GM15510 (cell line): Measurements from ENCODE around the gene GTF2IRD1.

Source experiments
- POLR2A ChIP-seq: IDR thresholded peaks from 3 replicates; pipeline ENCODE4 v1.6.1; 2011; ENCODE audit warnings: borderline replicate concordance; ENCODE audit not compliant: insufficient read length; ENCODE audit errors: extremely low read depth

The GTF2IRD1 gene

DNA sequence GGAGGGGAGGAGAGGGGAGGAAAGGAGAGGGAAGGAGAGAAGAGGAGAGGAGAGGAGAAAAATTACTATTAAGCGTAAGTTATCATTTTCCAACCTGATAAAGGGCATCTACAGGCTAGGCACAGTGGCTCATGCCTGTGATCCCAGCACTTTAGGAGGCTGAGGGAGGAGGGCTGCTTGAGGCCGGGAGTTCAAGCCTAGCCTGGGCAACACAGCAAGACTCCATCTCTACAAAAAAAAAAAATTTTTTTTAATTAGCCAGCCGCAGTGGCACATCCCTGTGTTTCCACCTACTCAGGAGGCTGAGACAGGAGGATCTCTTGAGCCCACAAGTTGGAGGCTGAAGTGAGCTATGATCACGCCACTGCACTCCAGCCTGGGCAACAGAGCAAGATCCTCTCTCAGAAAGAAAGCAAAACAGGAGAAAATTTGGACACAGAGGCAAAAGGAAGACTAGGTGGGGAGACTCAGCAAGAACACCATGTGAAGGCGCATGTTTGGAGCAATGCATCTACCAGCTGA is 168.6 kb downstream of the GTF2IRD1 start:
- no peak for TF ChIP-seq POLR2A

DNA sequence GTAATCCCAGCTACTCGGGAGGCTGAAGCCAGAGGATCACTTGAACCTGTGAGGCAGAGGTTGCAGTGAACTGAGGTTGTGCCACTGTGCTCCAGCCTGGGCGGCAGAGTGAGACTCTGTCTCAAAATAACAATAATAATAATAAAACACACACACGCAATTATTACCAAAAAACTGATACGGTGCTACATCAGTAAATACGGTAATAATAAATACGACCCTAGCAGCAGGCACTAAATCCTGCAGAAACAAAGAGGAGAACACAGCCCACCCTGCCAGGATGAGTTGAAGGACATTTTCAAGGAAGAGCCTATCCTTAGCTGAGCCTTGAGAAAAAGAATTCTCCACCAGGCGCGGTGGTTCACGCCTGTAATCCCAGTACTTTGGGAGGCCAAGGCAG is 169.4 kb downstream of the GTF2IRD1 start:
- TF ChIP-seq POLR2A, result no peak

GRCh38 chr7:74625446-74625845 is 171.7 kb downstream of the GTF2IRD1 start:
- TF ChIP-seq POLR2A, result no peak

DNA sequence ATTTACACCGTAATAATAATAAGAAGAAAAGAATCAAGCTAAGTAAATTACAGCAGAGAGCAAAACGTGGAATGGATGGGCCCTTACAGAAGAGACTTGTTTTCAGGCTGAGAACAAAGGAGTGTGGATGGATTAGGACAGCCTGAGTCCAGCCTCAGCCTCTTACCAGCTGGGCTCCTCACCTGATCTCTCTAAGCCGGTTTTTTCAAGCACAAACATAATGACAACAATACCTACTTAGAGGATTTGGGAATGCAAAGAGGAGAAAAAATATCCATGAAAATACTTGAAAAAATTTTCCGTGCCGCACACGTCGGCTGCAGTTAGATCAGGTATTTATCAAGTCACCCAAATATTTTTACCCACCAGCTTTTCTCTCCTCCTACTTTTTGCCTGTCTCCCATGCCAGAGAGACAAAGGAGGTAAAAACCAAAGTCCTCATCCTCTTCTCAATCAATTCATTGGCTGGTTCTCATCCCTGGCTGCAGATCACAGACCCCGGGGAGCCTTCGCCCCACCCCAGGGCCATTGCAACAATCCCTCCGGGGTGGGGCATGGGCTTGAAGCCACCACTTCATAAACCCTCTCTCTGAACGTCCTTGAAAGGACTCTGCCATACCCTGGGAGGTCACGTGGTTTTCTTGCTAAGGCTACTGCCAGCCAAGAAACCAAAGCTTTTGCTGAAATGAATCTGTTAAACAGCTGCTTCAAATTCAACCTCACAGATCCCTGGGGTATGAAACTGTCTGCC is 174.1 kb downstream of the GTF2IRD1 start:
- TF ChIP-seq POLR2A, result no peak

DNA sequence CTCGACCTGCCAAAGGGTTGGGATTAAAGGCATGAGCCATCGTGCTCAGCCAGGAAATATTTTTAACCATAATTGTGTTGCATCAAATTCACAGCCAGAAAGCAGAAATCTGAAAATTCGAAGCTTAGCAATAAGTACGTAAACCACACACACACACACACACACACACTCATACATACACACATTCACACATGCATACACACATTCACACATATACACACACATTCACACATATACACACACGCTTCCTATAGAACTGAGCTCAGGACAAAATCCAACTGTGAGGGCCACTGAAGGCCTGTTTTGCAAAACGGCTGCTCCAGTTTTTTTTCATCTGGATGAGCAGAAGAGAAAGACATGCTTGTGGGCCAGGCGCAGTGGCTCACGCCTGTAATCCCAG is 178.8 kb downstream of the GTF2IRD1 start:
- no peak for TF ChIP-seq POLR2A

- no peak for TF ChIP-seq POLR2A
Observed at GRCh38 chr7:74633451-74633921, 179.8 kb downstream of the GTF2IRD1 start.

GRCh38 chr7:74637745-74638144 is 184.0 kb downstream of the GTF2IRD1 start:
- TF ChIP-seq POLR2A, result no peak

DNA sequence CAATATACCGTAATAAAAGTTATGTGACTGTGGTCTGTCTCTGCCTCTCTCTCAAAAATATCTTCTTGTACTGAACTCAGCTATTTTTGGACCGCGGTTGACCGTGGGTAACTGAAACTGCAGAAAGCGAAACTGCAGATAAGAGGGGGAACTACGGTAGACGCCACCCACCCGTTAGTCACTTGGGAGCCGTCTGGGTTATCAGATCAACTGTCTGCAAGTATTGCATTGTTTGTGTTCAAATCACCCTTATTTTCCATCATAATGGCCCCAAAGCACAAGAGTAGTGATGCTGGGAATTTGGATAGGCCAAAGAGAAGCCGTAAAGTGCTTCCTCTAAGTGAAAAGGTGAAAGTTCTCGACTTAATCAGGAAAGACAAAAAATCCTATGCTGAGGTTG is 196.3 kb downstream of the GTF2IRD1 start:
- peak; percentile 45 for TF ChIP-seq POLR2A
